Measurements from ENCODE around the gene PPIP5K2. TPM values are rescaled to one million over a fixed set of nuclear protein-coding genes. Genes with fewer than 3 reads are reported as not detected.

The PPIP5K2 gene
- total and polyA plus RNA-seq, 2 donors (not counting 3 experiments of a cell fraction or from before 2014, with no cell fraction given), result 20.8 to 69.4 TPM

DNA sequence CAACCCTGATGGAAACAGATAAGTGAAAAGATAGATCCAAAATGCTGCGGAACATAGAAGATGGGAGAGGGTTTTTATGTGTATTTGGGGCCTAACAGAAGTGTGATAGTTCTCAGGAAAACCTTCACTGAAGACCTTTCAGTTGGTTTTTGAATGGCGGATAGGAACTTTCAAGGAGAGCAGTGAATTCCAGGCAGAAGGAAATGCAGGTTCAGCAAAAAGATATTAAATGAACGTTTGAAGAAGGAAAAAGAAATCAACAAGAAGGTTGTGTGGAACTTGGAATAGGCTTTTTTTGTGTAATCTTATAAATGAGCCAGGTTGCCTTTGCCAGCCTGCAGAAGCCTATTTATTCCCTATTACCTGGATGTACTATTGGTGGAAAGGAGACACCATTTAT lies 2.1 kb downstream of the PPIP5K2 start:
- intact Hi-C loops (cut with micrococcal nuclease) (loop anchor here (5.0 kb wide), 3 partner anchors 165 to 350 kb away; no protein-coding TSS in a partner anchor), dilution Hi-C loops (cut with MboI; ENCODE audit: extremely low pct_ligation_motif_present, low sequenced_read_pairs) (no loop called here)
- Histone ChIP-seq H2AFZ (ENCODE audit: low read depth, low read length) (no peak overlapping the region), H3K4me2 (ENCODE audit: insufficient read depth, low read length) (peak overlapping the region; percentile 77), H3K27me3 (ENCODE audit: control insufficient read depth in 2 of 2, insufficient read depth in 2 of 2, low read length in 2 of 2) (no peaks in the 10 kb centered on the region), H3K9me1 (replicated peaks; ENCODE audit: control insufficient read depth, extremely low read depth, insufficient read depth, low read length) (no peaks in the 10 kb centered on the region), H3K79me2 (ENCODE audit: control insufficient read depth, insufficient read depth, low read length) (peaks cover 53% of the 10 kb centered on the region), H3K4me3 (replicated peaks in 1 of 3; ENCODE audit: insufficient read depth in 1 of 3, low read depth in 1 of 3, low read length in 3 of 3) (no peak overlapping the region), H3K9ac (replicated peaks; ENCODE audit: extremely low read depth, insufficient read depth, low read length) (no peak overlapping the region), H3K9me3 (replicated peaks; ENCODE audit: control insufficient read depth, insufficient read depth, low read length) (no peaks in the 10 kb centered on the region), H3K27ac (ENCODE audit: insufficient read depth, low read depth, low read length) (no peak overlapping the region), H3K4me1 (ENCODE audit: control insufficient read depth, extremely low read depth, insufficient read depth, low read length) (peaks cover 19% of the 10 kb centered on the region), H4K20me1 (replicated peaks; ENCODE audit: control insufficient read depth, extremely low read depth, insufficient read depth, low read length) (no peaks in the 10 kb centered on the region), H3K36me3 (ENCODE audit: control insufficient read depth in 2 of 2, extremely low read depth in 1 of 2, insufficient read depth in 2 of 2, low read length in 2 of 2) (no peaks in the 10 kb centered on the region)
- DNase-seq (ENCODE audit: low read depth, low spot score), result no peak
- CTCF ChIA-PET, result no interaction called here
- no TSS peak for BruUV-seq (replicated peaks)
- POLR2A ChIA-PET, result no interaction called here
- FAIRE-seq, result no peak
- TF ChIP-seq POLR2AphosphoS5 (IDR thresholded peaks at IDR 0.05; ENCODE audit: insufficient read depth, low read depth, low read length) (no peak), GATA2 (IDR thresholded peaks at IDR 0.05; ENCODE audit: insufficient read depth, insufficient read length, low read depth, low read length) (no peak), MYC (IDR thresholded peaks at IDR 0.05; ENCODE audit: low read depth, low read length) (no peak), JUN (IDR thresholded peaks at IDR 0.05; ENCODE audit: borderline replicate concordance, insufficient read depth, insufficient read length, low read depth) (no peak), EZH2 (IDR thresholded peaks at IDR 0.05; ENCODE audit: borderline replicate concordance, low read depth, low read length, severe bottlenecking) (no peak), FOS (IDR thresholded peaks at IDR 0.05; ENCODE audit: borderline replicate concordance, insufficient read depth, low read length) (no peak), POLR2A (IDR thresholded peaks at IDR 0.05; ENCODE audit: low read depth, low read length) (no peak)
- TF ChIP-seq, protein P1, sequence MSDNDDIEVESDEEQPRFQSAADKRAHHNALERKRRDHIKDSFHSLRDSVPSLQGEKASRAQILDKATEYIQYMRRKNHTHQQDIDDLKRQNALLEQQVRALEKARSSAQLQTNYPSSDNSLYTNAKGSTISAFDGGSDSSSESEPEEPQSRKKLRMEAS (IDR thresholded peaks at IDR 0.05; ENCODE audit: insufficient read depth, insufficient read length), result no peak
- TF ChIP-seq, protein P2, sequence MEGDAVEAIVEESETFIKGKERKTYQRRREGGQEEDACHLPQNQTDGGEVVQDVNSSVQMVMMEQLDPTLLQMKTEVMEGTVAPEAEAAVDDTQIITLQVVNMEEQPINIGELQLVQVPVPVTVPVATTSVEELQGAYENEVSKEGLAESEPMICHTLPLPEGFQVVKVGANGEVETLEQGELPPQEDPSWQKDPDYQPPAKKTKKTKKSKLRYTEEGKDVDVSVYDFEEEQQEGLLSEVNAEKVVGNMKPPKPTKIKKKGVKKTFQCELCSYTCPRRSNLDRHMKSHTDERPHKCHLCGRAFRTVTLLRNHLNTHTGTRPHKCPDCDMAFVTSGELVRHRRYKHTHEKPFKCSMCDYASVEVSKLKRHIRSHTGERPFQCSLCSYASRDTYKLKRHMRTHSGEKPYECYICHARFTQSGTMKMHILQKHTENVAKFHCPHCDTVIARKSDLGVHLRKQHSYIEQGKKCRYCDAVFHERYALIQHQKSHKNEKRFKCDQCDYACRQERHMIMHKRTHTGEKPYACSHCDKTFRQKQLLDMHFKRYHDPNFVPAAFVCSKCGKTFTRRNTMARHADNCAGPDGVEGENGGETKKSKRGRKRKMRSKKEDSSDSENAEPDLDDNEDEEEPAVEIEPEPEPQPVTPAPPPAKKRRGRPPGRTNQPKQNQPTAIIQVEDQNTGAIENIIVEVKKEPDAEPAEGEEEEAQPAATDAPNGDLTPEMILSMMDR (IDR thresholded peaks at IDR 0.05; ENCODE audit: extremely low read depth in 1 of 2, insufficient read depth in 1 of 2, low read depth in 1 of 2, low read length in 2 of 2), result no peak
